ENCODE results near the gene GUCA1C.
A peak's percentile ranks its signal among the peaks of the same experiment; 100 is the strongest.

Gene GUCA1C

GRCh38 chr3:108953700-108954099, at the start of gene GUCA1C:
Gene GUCA1C (minus strand): TSS chr3:108953879. CDS start chr3:108953762, 117 bp downstream.
- H3K9me3 Mint-ChIP-seq: no peaks in the 10 kb centered on the region
- no peaks in the 10 kb centered on the region for H3K36me3 Mint-ChIP-seq
- H3K27me3 Mint-ChIP-seq: peaks cover 11% of the 10 kb centered on the region
- no peaks in the 10 kb centered on the region for H3K4me1 Mint-ChIP-seq
- H3K4me3 Mint-ChIP-seq: no peak within 1 kb of the TSS
- H3K27ac Mint-ChIP-seq: no peak within 1 kb of the TSS
- no peak for ATAC-seq

- H3K4me3 Mint-ChIP-seq: no peak overlapping the region
- ATAC-seq: no peak
- no peaks in the 10 kb centered on the region for H3K4me1 Mint-ChIP-seq
- H3K27me3 Mint-ChIP-seq: no peaks in the 10 kb centered on the region
- no peaks in the 10 kb centered on the region for H3K9me3 Mint-ChIP-seq
- H3K27ac Mint-ChIP-seq: no peak overlapping the region
- H3K36me3 Mint-ChIP-seq: no peaks in the 10 kb centered on the region
Measured at GRCh38 chr3:108998436-108998835, 44.8 kb upstream of the GUCA1C start.

- Mint-ChIP-seq H3K36me3 (no peaks in the 10 kb centered on the region), H3K27ac (no peak overlapping the region), H3K4me3 (no peak overlapping the region), H3K27me3 (peaks cover 18% of the 10 kb centered on the region), H3K9me3 (peaks cover 4% of the 10 kb centered on the region), H3K4me1 (no peaks in the 10 kb centered on the region)
- ATAC-seq: no peak
Measured at GRCh38 chr3:108985844-108986243, 32.2 kb upstream of the GUCA1C start.

GRCh38 chr3:108983051-108983450, 29.4 kb upstream of the GUCA1C start:
- H3K27ac Mint-ChIP-seq: no peak overlapping the region
- ATAC-seq: no peak
- no peaks in the 10 kb centered on the region for H3K4me1 Mint-ChIP-seq
- H3K27me3 Mint-ChIP-seq: peaks cover 25% of the 10 kb centered on the region
- H3K4me3 Mint-ChIP-seq: no peak overlapping the region
- H3K36me3 Mint-ChIP-seq: no peaks in the 10 kb centered on the region
- H3K9me3 Mint-ChIP-seq: no peaks in the 10 kb centered on the region

GRCh38 chr3:108976058-108976457, 22.4 kb upstream of the GUCA1C start:
- Mint-ChIP-seq H3K36me3 (no peaks in the 10 kb centered on the region), H3K9me3 (no peaks in the 10 kb centered on the region), H3K4me1 (peaks cover 7% of the 10 kb centered on the region), H3K27me3 (peaks cover 7% of the 10 kb centered on the region), H3K4me3 (no peak overlapping the region), H3K27ac (no peak overlapping the region)
- ATAC-seq: no peak

- no peaks in the 10 kb centered on the region for H3K27me3 Mint-ChIP-seq
- ATAC-seq: no peak
- H3K36me3 Mint-ChIP-seq: no peaks in the 10 kb centered on the region
- no peak overlapping the region for H3K4me3 Mint-ChIP-seq
- H3K9me3 Mint-ChIP-seq: no peaks in the 10 kb centered on the region
- peaks cover 7% of the 10 kb centered on the region for H3K4me1 Mint-ChIP-seq
- H3K27ac Mint-ChIP-seq: no peak overlapping the region
Measured at GRCh38 chr3:108973019-108973418, 19.3 kb upstream of the GUCA1C start.

GRCh38 chr3:108972482-108972881, 18.8 kb upstream of the GUCA1C start:
- Mint-ChIP-seq H3K9me3 (no peaks in the 10 kb centered on the region), H3K36me3 (no peaks in the 10 kb centered on the region), H3K4me1 (peaks cover 7% of the 10 kb centered on the region), H3K27ac (no peak overlapping the region), H3K4me3 (no peak overlapping the region), H3K27me3 (no peaks in the 10 kb centered on the region)
- no peak for ATAC-seq

- Mint-ChIP-seq H3K4me1 (peaks cover 7% of the 10 kb centered on the region), H3K27me3 (no peaks in the 10 kb centered on the region), H3K27ac (no peak overlapping the region), H3K9me3 (no peaks in the 10 kb centered on the region), H3K36me3 (no peaks in the 10 kb centered on the region), H3K4me3 (no peak overlapping the region)
- ATAC-seq: peak; percentile 42
Measured at GRCh38 chr3:108970561-108970960, 16.9 kb upstream of the GUCA1C start.

- H3K27me3 Mint-ChIP-seq: no peaks in the 10 kb centered on the region
- peaks cover 7% of the 10 kb centered on the region for H3K4me1 Mint-ChIP-seq
- H3K27ac Mint-ChIP-seq: no peak overlapping the region
- H3K4me3 Mint-ChIP-seq: no peak overlapping the region
- H3K9me3 Mint-ChIP-seq: no peaks in the 10 kb centered on the region
- ATAC-seq: no peak
- no peaks in the 10 kb centered on the region for H3K36me3 Mint-ChIP-seq
Measured at GRCh38 chr3:108966773-108967172, 13.1 kb upstream of the GUCA1C start.

GRCh38 chr3:108959017-108959416, 5.3 kb upstream of the GUCA1C start:
- no peak for ATAC-seq
- Mint-ChIP-seq H3K36me3 (no peaks in the 10 kb centered on the region), H3K9me3 (no peaks in the 10 kb centered on the region), H3K4me1 (no peaks in the 10 kb centered on the region), H3K4me3 (no peak overlapping the region), H3K27me3 (no peaks in the 10 kb centered on the region), H3K27ac (no peak overlapping the region)

GRCh38 chr3:108953210-108953609, 469 bp downstream of the GUCA1C start:
- H3K4me3 Mint-ChIP-seq: no peak overlapping the region
- no peak for ATAC-seq
- no peaks in the 10 kb centered on the region for H3K9me3 Mint-ChIP-seq
- H3K27ac Mint-ChIP-seq: no peak overlapping the region
- H3K36me3 Mint-ChIP-seq: no peaks in the 10 kb centered on the region
- H3K27me3 Mint-ChIP-seq: peaks cover 16% of the 10 kb centered on the region
- H3K4me1 Mint-ChIP-seq: no peaks in the 10 kb centered on the region

- H3K4me3 Mint-ChIP-seq: no peak overlapping the region
- H3K9me3 Mint-ChIP-seq: no peaks in the 10 kb centered on the region
- no peak overlapping the region for H3K27ac Mint-ChIP-seq
- no peaks in the 10 kb centered on the region for H3K4me1 Mint-ChIP-seq
- H3K27me3 Mint-ChIP-seq: peaks cover 17% of the 10 kb centered on the region
- ATAC-seq: no peak
- no peaks in the 10 kb centered on the region for H3K36me3 Mint-ChIP-seq
Measured at GRCh38 chr3:108951820-108952501, 1.7 kb downstream of the GUCA1C start.

- H3K27me3 Mint-ChIP-seq: peaks cover 17% of the 10 kb centered on the region
- no peak for ATAC-seq
- no peaks in the 10 kb centered on the region for H3K36me3 Mint-ChIP-seq
- no peak overlapping the region for H3K4me3 Mint-ChIP-seq
- no peak overlapping the region for H3K27ac Mint-ChIP-seq
- H3K9me3 Mint-ChIP-seq: no peaks in the 10 kb centered on the region
- no peaks in the 10 kb centered on the region for H3K4me1 Mint-ChIP-seq
Measured at GRCh38 chr3:108947855-108948254, 5.8 kb downstream of the GUCA1C start.

- no peaks in the 10 kb centered on the region for H3K9me3 Mint-ChIP-seq
- no peaks in the 10 kb centered on the region for H3K36me3 Mint-ChIP-seq
- no peak overlapping the region for H3K4me3 Mint-ChIP-seq
- ATAC-seq: no peak
- no peak overlapping the region for H3K27ac Mint-ChIP-seq
- no peaks in the 10 kb centered on the region for H3K4me1 Mint-ChIP-seq
- peaks cover 17% of the 10 kb centered on the region for H3K27me3 Mint-ChIP-seq
Measured at GRCh38 chr3:108946292-108947285, 7.1 kb downstream of the GUCA1C start.

- Mint-ChIP-seq H3K27ac (no peak overlapping the region), H3K27me3 (no peaks in the 10 kb centered on the region), H3K9me3 (no peaks in the 10 kb centered on the region), H3K4me1 (no peaks in the 10 kb centered on the region), H3K4me3 (no peak overlapping the region), H3K36me3 (no peaks in the 10 kb centered on the region)
- ATAC-seq: no peak
Measured at GRCh38 chr3:108940568-108941263, 13.0 kb downstream of the GUCA1C start.
